ENCODE data around the gene TWF2.

GRCh38 chr3:52248816-52249547, 10.0 kb upstream of the TWF2 start:
- TF ChIP-seq CTCF (IDR thresholded peaks at IDR 0.05) (no peak), POLR2A (IDR thresholded peaks at IDR 0.05) (no peak)

Measured in lower leg skin (tissue), 3 donors.